Activated naive CD4-positive, alpha-beta T cell treated with anti-CD3 and anti-CD28 coated beads, Interleukin-2, amount 50 U/mL, for 16 hours (primary cell): ENCODE data around the gene IL1RAPL1.
"Not testable (repeated sequence)": the region's sequence is repeated elsewhere in the genome, so short reads cannot be mapped to it uniquely, and the experiment has no call there.

Experiments
- DNase-seq: peaks from one replicate; pipeline ENCODE4 v3.0.0-alpha.2; 2020

IL1RAPL1 gene

GRCh38 chrX:29295987-29296680 is 708.9 kb downstream of the IL1RAPL1 start:
- no peak for DNase-seq

- no peak for DNase-seq
Measured at GRCh38 chrX:29297171-29297800, 710.0 kb downstream of the IL1RAPL1 start.

DNA sequence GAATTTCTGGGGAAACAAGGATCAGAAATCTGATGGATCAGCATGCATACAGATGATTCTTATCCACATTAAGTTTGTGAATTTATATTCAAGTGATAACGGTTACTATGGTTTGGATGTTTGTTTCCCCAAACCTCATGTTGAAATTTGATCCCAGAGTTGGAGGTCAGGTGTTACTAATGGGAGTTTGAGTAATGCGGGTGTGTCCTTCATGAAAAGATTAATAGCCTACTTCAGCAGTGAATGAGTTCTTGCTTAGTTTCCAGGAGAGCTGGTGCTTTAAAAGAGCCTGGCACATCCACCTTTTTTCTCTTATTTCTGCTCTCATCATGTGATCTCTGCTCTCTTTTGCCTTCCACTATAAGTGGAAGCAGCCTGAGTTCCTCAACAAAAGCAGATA is 712.4 kb downstream of the IL1RAPL1 start:
- DNase-seq = no peak

- no peak for DNase-seq
Measured at GRCh38 chrX:29308726-29309125, 721.5 kb downstream of the IL1RAPL1 start.

GRCh38 chrX:29315931-29316330 is 728.7 kb downstream of the IL1RAPL1 start:
- DNase-seq = no peak

DNA sequence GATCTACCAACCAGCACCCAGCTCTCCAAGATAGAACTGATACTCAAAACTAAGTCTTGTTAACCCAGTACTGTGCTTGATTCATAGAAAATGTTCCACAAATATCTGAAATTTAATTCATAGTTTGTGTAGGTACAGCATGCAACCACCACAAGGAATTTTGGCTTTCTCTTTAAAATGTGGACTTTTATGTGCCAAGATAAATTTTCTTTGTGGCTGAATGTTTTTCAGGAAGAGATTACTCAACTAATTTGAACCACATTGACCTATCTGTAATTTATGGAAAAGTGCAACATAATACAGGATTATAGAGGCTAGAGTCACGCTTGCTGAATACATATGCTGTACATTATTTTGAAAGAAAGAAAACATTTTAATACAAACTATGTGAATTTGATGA is 730.8 kb downstream of the IL1RAPL1 start:
- no peak for DNase-seq

- not testable (repeated sequence) for DNase-seq
Measured at GRCh38 chrX:29332429-29332828, 745.2 kb downstream of the IL1RAPL1 start.

- not testable (repeated sequence) for DNase-seq
Measured at GRCh38 chrX:29333091-29333490, 745.8 kb downstream of the IL1RAPL1 start.

DNA sequence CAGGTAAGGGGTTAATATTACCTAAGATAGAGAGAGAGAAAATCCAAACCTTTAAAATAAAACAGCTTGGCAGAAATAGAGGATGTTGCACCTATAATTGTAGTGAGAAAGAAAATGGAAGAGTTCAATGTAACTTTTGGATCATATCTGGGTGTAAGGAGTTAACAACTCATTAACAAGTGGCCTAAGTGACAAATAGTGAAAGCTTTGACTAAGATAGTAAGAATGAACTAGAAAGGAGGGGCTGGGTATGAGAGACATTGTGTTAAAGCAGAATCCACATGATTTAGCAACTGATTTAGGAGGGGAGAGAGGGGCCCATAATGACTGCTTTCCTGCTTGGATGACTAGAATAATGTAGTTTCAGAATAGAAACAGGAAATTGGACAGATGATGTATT is 761.0 kb downstream of the IL1RAPL1 start:
- DNase-seq = no peak

GRCh38 chrX:29359276-29359675 is 772.0 kb downstream of the IL1RAPL1 start:
- DNase-seq = no peak

DNA sequence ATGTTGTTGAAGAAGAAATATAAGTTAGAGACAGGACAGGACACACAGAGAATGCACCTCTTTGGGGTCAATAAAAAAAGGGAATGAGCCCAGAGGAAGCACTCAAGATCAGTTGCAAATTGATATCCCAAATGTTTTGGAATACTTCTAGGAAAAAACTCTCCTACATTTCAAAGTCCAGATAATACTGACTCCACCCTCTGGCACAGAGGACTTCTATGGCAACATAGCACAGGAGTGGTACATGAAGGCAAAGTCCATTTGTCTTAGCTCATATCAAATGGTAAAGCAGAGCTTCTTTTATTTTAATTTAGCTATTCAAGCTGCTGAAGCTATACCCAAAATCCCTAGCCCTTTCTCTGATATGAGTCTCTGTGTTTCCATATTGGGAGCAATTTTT is 787.5 kb downstream of the IL1RAPL1 start:
- DNase-seq = not testable (repeated sequence)

DNA sequence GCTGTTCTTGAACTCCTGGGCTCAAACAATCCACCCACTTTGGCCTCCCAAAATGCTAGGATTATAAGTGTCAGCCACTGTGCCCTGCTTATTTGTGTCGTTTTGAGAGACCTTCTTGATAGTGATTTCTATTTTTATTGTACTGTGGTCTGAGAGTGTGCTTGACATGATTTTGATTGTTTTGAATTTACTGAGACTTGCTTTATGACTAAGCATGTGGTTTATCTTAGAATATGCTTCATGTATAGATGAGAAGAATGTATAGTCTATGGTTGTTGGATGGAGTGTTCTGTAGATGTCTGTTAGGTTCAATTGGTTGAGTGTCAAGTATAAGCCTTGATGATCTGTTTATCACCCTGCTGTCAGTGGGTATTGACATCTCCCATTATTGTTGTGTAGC is 789.3 kb downstream of the IL1RAPL1 start:
- DNase-seq = no peak

- no peak for DNase-seq
Measured at GRCh38 chrX:29382811-29383210, 795.6 kb downstream of the IL1RAPL1 start.

- DNase-seq = no peak
Measured at GRCh38 chrX:29388509-29388908, 801.3 kb downstream of the IL1RAPL1 start.

DNA sequence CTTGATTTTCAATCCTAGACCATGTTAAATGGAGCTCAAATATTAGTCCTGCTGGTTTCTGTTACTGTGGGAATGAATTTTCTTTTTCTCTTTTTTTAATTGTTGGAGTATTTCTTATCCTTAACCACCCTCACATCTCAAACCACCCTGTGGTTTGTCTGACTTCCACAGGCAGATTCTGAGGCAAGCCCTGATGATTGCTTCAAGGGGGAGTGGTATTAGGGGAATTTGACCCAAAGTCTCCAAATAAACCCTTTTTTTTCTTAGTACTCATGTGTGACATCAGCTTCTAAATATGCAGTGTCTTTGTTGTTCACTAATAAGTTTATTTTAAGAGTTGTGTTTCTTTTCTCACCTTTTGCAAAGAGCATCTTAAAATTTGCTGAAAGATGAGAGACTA is 810.3 kb downstream of the IL1RAPL1 start:
- DNase-seq = no peak

- no peak for DNase-seq
Measured at GRCh38 chrX:29407357-29407756, 820.1 kb downstream of the IL1RAPL1 start.

DNA sequence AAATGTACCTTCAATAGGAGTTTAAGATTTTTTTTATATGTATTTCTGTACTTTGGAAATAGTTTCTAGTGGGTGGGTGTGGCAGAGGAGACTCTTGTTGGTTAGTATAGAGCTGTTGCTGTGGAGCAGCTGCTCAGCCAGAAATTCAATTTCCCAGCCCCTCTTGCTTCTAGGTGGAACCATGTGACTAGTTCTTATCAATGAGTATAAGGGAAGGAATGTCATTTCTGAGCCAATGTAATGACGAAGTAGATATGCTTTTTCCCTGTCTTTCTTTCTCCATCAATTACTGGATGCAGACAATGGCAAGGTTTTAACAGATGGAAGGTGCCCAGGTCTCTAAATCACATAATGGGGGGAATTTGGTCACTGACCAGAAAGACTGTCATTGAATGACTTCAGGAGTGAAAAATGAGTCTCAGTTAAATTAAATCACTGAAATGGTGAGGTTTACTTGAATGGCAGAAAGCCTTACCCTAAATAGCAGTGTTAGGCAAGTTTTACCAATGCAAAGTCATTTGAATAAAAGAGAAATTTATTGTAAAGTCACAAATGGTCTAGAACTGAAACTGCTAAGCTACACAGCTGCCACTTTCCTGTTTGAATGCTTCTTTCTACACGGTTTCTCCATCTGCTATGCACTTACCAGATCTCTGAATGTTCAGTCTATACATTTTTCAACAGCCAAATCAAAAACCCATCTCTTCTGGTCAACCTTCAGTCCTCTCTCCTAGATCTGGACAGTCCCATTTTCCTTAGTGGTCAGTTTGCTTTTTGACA is 832.7 kb downstream of the IL1RAPL1 start:
- DNase-seq = no peak

DNA sequence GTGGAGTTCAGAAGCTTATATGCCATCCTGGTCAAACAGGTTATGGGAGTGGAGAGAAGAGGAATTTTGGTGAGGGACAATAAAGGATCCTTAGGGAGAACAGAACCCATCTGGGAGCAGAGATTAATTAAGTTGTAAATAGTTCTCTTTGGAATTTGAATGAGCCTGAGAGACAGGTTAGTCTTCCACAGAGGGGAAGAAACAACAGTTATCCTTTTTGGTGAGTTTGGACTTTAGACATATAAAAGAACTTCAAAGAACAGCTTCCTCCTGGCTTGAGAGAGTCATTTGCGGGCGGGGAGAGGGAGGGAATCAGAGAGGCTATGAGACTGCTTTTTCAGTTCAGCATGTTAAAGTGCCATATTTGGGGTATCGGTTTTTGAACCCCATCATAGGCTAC is 834.8 kb downstream of the IL1RAPL1 start:
- DNase-seq = no peak

GRCh38 chrX:29431895-29432294 is 844.6 kb downstream of the IL1RAPL1 start:
- DNase-seq = no peak

DNA sequence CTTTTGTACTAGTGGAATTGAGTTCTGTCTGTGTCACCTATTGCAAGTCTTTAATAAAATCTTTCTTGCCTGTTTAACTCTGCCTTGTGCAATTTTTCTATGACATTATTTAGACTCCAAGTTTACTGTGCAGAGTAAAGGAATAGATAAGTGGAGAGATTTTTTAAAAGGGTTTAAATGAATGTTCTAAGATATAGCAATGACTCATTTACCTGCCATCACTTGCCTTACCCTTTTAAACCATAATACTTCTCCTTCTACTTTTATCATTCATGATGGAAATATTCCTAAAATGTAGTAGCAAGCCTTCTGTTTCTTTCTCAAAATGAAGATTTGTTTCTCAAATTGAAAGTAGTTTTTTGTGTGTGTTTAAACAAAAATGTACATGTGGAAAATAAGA is 845.3 kb downstream of the IL1RAPL1 start:
- no peak for DNase-seq

DNA sequence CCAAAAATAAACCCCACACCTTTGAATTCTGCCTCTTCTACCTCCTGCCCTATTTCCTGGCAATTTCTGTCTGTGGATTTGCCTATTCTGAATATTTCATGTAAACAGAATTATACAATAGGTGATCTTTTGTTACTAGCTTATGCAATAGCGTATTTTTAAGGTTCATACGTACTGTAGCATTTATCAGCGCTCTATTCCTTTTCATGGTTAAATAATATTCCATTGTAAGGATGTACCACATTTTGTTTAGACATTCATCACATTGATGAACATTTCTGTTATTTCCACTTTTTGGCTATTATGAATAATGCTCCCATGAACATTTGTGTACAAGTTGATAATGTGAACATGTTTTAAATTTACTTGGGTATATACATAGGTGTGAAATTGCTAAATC is 847.7 kb downstream of the IL1RAPL1 start:
- DNase-seq = no peak

- DNase-seq = no peak
Measured at GRCh38 chrX:29435396-29435795, 848.1 kb downstream of the IL1RAPL1 start.

DNA sequence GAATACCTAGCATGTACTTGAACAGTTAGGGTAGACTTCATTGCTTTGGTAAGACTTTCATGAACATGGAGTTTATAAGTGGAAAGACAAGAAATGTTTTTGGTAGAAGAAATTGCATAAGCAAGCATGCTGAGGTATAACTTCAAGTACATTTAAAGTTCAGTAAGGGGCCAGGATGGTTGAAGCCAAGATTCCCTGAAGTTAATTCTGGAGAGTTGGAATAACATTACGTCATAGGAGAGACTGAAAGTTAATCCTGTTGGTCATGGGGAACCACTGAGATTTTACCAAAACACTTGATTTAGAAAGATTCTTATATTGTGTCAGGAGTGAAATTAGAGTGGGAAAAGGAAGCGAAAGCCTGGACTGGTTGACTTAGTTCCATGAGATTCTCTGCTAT is 860.6 kb downstream of the IL1RAPL1 start:
- no peak for DNase-seq

DNA sequence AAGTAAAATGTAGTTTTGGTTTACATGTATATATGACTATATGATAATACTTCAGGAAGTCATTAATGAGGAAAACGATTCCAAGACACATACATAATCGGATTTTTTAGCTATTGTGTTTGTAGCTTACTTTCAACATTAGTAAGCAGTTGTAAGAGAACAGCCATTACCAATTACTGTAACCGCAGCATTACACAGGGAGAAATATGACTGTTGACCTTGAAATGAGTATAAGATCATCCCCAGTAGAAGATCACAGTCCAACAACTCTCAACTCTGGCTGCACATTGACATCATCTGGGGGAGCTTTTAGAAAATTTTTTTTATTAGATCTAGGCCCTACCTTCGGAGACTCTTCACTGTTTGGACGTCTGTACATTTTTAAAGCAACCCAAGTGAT is 866.1 kb downstream of the IL1RAPL1 start:
- no peak for DNase-seq
